Stimulated activated naive CD8-positive, alpha-beta T cell treated with anti-CD3 and anti-CD28 coated beads, Interleukin-15, amount 100 ng/mL, for 72 hours (primary cell): ENCODE data around the gene CD163L1.

Source experiments
- ATAC-seq: fragments of 150-1000 bp; cut with Tn5 transposase; 2 replicates; pipeline ENCODE4 v1.10.0; 2021; ENCODE audit warnings: mild to moderate bottlenecking, moderate library complexity
- DNase-seq, 2 donors: peaks; one replicate each; pipeline ENCODE4 v3.0.0; 2021 to 2022
- H3K27ac Mint-ChIP-seq, 2 donors: one replicate each; pipeline ENCODE4 v1.8.0; 2022; ENCODE audit warnings: mild to moderate bottlenecking in 2 of 2, mixed read lengths in 2 of 2, moderate library complexity in 2 of 2
- H3K27me3 Mint-ChIP-seq: one replicate; pipeline ENCODE4 v1.8.0; 2022; ENCODE audit warnings: mixed read lengths
- H3K4me1 Mint-ChIP-seq: one replicate; pipeline ENCODE4 v1.8.0; 2022; ENCODE audit warnings: mild to moderate bottlenecking, mixed read lengths
- H3K4me3 Mint-ChIP-seq, 2 donors: one replicate each; pipeline ENCODE4 v1.8.0; 2022; ENCODE audit warnings: mild to moderate bottlenecking in 2 of 2, mixed read lengths in 2 of 2, moderate library complexity in 1 of 2
- H3K9me3 Mint-ChIP-seq, 2 donors: one replicate each; pipeline ENCODE4 v1.8.0; 2022; ENCODE audit warnings: mixed read lengths in 2 of 2

Gene CD163L1

GRCh38 chr12:7444076-7444475, at the start of gene CD163L1:
Gene CD163L1, minus strand, starts transcription at chr12:7444153. Its CDS starts 26 bp downstream, at chr12:7444127.
- no peak within 1 kb of the TSS for H3K27ac Mint-ChIP-seq
- peaks cover 40% of the 10 kb centered on the region for H3K27me3 Mint-ChIP-seq
- no peak for DNase-seq
- no peak within 1 kb of the TSS for H3K4me3 Mint-ChIP-seq
- no peak for ATAC-seq
- peaks cover 5% of the 10 kb centered on the region for H3K4me1 Mint-ChIP-seq
- no peaks in the 10 kb centered on the region for H3K9me3 Mint-ChIP-seq

DNA sequence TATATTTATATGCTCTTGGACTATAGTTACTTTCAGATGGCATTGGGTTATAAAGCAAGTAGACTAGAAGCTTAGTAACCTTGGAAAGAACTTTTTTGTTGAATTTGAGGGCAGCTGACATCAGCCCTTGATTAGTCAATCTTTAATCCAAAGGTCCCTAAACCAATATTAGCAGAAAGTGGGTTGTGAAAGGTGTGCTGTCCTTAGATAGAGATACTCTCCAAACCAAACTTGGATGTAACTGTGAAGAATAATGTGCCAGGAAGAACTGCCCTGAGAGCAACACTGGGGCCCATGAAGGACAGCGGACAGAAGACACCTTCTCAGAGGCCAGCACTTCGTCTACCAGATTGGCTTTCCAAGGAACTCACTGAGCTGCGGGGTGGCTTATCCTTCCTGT, 49.1 kb upstream of the CD163L1 start:
- ATAC-seq, result no peak
- DNase-seq, result no peak
- no peaks in the 10 kb centered on the region for H3K9me3 Mint-ChIP-seq
- H3K27me3 Mint-ChIP-seq, result peaks cover 28% of the 10 kb centered on the region
- no peak overlapping the region for H3K4me3 Mint-ChIP-seq
- H3K4me1 Mint-ChIP-seq, result no peaks in the 10 kb centered on the region
- no peak overlapping the region for H3K27ac Mint-ChIP-seq

DNA sequence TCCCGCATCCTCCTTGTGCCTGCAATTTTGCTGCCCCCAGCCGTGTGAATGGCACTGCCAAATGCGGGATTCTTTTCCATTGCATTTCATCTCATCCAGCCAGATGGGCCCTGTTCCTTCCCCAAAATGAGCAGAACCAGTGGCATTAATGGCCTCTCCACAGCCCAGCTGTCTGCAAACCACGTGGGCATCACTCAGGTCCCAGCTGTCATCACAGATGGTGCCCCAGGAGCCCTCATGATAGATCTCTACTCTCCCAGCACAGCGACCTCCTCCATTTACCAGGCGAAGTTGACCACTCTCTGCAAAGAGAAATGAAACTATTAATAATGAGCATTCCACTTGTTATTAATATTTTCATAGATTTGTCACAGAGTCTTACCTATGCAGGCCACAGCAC, 42.6 kb upstream of the CD163L1 start:
- H3K27ac Mint-ChIP-seq, result peak overlapping the region in 1 of 2 donors; percentile 3
- DNase-seq, result no peak
- H3K4me3 Mint-ChIP-seq, result no peak overlapping the region
- ATAC-seq, result no peak
- no peaks in the 10 kb centered on the region for H3K4me1 Mint-ChIP-seq
- no peaks in the 10 kb centered on the region for H3K9me3 Mint-ChIP-seq
- H3K27me3 Mint-ChIP-seq, result no peaks in the 10 kb centered on the region

DNA sequence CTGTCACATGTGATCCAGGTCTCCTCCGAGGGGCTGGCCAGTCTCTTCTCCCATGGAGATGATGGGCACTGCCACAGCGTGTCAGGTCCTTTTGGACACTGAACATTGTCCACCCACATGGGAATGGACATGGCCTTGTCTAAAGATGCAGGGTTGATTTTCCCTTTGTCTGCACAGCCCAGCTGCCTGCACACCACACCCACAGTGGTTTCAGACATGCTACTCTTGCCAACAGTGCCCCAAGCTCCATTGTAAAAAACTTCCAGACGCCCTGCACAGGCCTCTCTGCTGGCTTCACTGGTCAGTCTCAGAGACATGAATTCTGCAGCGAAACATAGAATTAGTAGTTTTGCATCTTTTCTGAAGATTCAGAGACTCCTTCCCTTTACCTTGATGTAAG, 41.1 kb upstream of the CD163L1 start:
- DNase-seq (no peak), ATAC-seq (no peak)
- Mint-ChIP-seq H3K27me3 (no peaks in the 10 kb centered on the region), H3K4me3 (no peak overlapping the region), H3K9me3 (no peaks in the 10 kb centered on the region), H3K4me1 (no peaks in the 10 kb centered on the region), H3K27ac (no peak overlapping the region)

GRCh38 chr12:7483343-7483742, 39.4 kb upstream of the CD163L1 start:
- DNase-seq, result no peak
- Mint-ChIP-seq H3K4me1 (no peaks in the 10 kb centered on the region), H3K27me3 (no peaks in the 10 kb centered on the region), H3K4me3 (no peak overlapping the region), H3K27ac (no peak overlapping the region), H3K9me3 (no peaks in the 10 kb centered on the region)
- ATAC-seq, result no peak

- Mint-ChIP-seq H3K4me3 (no peak overlapping the region), H3K27ac (no peak overlapping the region), H3K9me3 (peaks cover under 1 to 1% of the 10 kb centered on the region in 2 donors), H3K4me1 (no peaks in the 10 kb centered on the region), H3K27me3 (no peaks in the 10 kb centered on the region)
- no peak for DNase-seq
- no peak for ATAC-seq
Observed at GRCh38 chr12:7479771-7480170, 35.8 kb upstream of the CD163L1 start.

GRCh38 chr12:7472060-7472459, 28.1 kb upstream of the CD163L1 start:
- ATAC-seq, result no peak
- no peak overlapping the region for H3K27ac Mint-ChIP-seq
- peaks cover 12 to 31% of the 10 kb centered on the region in 2 donors for H3K9me3 Mint-ChIP-seq

GRCh38 chr12:7460375-7461259, 16.7 kb upstream of the CD163L1 start:
- DNase-seq (peak; percentile 33 to 47), ATAC-seq (peak; percentile 88)
- Mint-ChIP-seq H3K4me3 (no peak overlapping the region), H3K27me3 (peaks cover 11% of the 10 kb centered on the region), H3K27ac (peak overlapping the region in 1 of 2 donors; percentile 59), H3K9me3 (no peaks in the 10 kb centered on the region), H3K4me1 (no peaks in the 10 kb centered on the region)

More at GRCh38 chr12:7472060-7472459, 28.1 kb upstream of the CD163L1 start:
- Mint-ChIP-seq H3K4me1 (no peaks in the 10 kb centered on the region), H3K27me3 (peaks cover 3% of the 10 kb centered on the region), H3K4me3 (no peak overlapping the region)
- DNase-seq, result no peak

- ATAC-seq (peak; percentile 43), DNase-seq (no peak)
- Mint-ChIP-seq H3K27ac (no peak overlapping the region), H3K4me3 (no peak overlapping the region), H3K27me3 (peaks cover 9% of the 10 kb centered on the region), H3K4me1 (no peaks in the 10 kb centered on the region), H3K9me3 (no peaks in the 10 kb centered on the region)
Observed at GRCh38 chr12:7459973-7460372, 16.0 kb upstream of the CD163L1 start.

DNA sequence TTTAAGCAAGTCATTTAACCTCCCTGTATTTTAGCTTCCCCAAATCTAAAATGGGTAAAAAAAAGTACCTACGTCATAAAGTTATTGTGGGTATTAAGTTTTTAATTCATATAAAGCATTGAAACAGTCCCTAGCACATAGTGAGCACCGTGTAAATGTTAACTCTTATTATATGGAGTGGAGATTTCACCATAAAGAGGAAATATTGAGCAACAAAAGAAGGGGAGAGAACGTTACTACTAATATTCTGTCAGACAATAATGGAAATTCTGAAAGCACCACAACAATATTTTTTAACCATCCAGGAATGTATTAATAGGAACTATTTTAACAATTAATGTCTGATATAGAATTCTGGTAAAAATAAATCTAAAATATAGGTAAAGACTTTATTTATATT, 7.8 kb upstream of the CD163L1 start:
- H3K27ac Mint-ChIP-seq, result no peak overlapping the region
- ATAC-seq (no peak), DNase-seq (no peak)
- H3K4me1 Mint-ChIP-seq, result no peaks in the 10 kb centered on the region
- H3K27me3 Mint-ChIP-seq, result peaks cover 13% of the 10 kb centered on the region
- H3K9me3 Mint-ChIP-seq, result no peaks in the 10 kb centered on the region
- no peak overlapping the region for H3K4me3 Mint-ChIP-seq

GRCh38 chr12:7450667-7451066, 6.7 kb upstream of the CD163L1 start:
- Mint-ChIP-seq H3K9me3 (no peaks in the 10 kb centered on the region), H3K4me3 (no peak overlapping the region), H3K4me1 (no peaks in the 10 kb centered on the region), H3K27me3 (peaks cover 13% of the 10 kb centered on the region), H3K27ac (no peak overlapping the region)
- ATAC-seq (no peak), DNase-seq (no peak)

DNA sequence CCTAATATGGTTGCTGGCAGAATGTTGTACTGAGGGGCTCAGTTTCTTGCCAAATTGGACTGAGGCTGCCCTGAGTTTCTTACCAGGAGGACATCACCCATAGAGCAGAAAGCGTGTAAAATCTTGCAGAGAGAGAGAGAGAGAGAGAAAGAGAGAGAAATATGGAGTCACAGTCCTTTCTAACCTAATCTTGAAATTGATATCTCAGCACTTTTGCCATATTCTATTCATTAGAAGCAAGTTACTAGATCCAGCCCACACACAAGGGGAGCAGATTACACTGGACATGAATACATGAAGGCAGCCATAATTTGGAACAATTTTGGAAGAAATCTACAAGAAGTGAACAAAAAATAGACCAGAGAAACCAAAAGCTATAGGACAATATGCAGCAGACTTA, 4.1 kb upstream of the CD163L1 start:
- DNase-seq, result no peak
- Mint-ChIP-seq H3K27ac (no peak overlapping the region), H3K9me3 (no peaks in the 10 kb centered on the region), H3K4me3 (no peak overlapping the region), H3K4me1 (no peaks in the 10 kb centered on the region), H3K27me3 (peaks cover 13% of the 10 kb centered on the region)
- ATAC-seq, result no peak

DNA sequence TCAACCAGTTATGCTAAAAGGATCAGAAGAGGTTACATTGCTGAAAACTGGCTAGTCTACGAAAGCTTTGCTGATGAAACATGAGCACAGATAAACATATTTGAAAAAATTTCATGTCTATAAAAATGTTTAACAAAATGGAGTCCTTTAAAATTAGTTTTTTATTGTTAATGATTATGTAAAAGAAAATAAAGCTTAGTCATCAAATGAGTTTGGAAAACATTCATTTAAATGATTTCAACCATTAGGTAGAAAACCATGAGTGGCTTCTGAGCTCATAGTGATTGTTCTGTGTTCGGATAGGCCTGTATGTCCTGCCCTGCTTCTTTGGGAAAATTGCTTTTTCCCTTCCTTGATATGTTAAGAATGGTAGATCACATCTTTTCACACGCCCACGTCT, 584 bp upstream of the CD163L1 start:
- H3K4me3 Mint-ChIP-seq, result no peak overlapping the region
- no peak overlapping the region for H3K27ac Mint-ChIP-seq
- H3K27me3 Mint-ChIP-seq, result peaks cover 36% of the 10 kb centered on the region
- H3K9me3 Mint-ChIP-seq, result no peaks in the 10 kb centered on the region
- H3K4me1 Mint-ChIP-seq, result peaks cover 5% of the 10 kb centered on the region
- no peak for ATAC-seq
- no peak for DNase-seq

DNA sequence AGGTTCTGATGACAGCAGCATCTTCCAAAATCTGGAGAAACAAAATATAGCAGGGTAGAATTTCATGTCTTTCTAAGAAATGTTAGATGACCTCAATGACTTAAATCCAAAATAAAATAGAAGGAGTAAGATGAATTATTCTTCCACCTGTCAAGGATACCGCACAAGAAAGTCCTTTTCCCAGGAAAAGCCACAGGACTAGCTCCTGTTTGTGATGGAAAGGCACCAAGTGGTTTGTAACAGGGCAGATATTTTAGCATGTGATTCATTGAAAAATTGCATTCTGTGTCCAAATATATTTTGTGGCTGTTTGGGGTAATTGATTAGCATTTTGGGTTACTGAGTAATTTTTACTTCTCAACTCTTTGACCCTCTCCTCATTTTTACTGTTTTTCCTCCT, 2.7 kb downstream of the CD163L1 start:
- H3K4me1 Mint-ChIP-seq, result peaks cover 5% of the 10 kb centered on the region
- no peaks in the 10 kb centered on the region for H3K9me3 Mint-ChIP-seq
- no peak for ATAC-seq
- no peak overlapping the region for H3K27ac Mint-ChIP-seq
- peaks cover 35% of the 10 kb centered on the region for H3K27me3 Mint-ChIP-seq
- peak overlapping the region in 1 of 2 donors; percentile 40 for H3K4me3 Mint-ChIP-seq
- no peak for DNase-seq

DNA sequence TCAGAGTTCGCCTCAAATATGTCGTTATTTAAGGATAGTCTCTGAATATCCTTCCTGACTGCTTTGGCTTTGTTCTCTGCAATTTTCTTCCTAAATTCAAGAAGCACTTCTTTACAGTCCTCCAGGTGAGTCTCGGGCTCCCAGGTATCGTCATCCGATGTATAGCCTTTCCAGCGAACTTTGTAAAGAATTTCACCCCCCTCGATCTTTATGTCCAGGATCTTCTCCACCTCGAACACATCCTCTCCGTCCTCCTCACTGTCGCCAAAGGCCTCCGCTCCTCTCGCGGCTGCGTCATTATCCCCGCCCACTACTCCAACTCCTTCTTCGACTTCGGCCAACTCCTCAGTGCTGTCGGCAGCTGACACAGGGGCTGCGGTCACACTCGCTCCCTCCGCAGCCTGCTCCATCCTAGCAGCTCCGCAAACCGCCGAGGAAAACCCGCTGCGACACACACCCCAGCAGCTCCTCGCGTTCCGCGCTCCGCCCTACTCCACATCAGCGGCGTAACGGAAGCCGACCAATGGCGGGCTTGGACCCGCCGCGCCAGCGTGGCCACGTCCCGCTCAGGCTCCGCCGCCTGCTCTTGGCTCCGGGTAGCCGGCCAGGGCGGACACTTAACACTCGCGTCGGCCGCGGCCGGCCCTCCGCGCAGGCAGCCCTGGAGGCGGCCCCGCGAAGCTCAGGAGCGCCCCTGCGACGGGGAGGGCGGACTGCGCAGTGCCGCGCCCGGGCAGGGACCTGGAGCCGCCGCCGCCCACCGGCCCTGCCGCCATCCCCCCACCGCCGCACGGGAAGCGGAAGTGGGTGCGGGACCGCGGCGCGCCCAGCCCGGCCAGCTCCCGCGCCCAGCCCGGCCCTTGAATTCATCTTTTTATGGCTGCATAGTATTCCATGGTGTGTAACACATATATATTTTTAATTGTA, 4.1 kb downstream of the CD163L1 start:
- peak; percentile 50 to 59 for DNase-seq
- H3K9me3 Mint-ChIP-seq, result no peaks in the 10 kb centered on the region
- no peak overlapping the region for H3K27ac Mint-ChIP-seq
- H3K27me3 Mint-ChIP-seq, result peaks cover 35% of the 10 kb centered on the region
- H3K4me3 Mint-ChIP-seq, result peak overlapping the region; percentile 80 to 84
- peaks cover 5% of the 10 kb centered on the region for H3K4me1 Mint-ChIP-seq
- peak; percentile 93 for ATAC-seq
